PC-3 (cell line): ENCODE measurements around the gene GPC6.

Experiments
- EZH2phosphoT487 ChIP-seq: fragments of 300-600 bp; sonication (generic); IDR thresholded peaks from 2 replicates; pipeline ENCODE4 v1.6.1; 2018; ENCODE audit warnings: mild to moderate bottlenecking, antibody characterized with exemption, low read length, borderline replicate concordance
- TF ChIP-seq, protein P1 (sequence below): fragments of 300-600 bp; sonication (generic); conservative IDR thresholded peaks from 2 replicates; pipeline ENCODE4 v1.5.1; 2017; ENCODE audit warnings: antibody characterized with exemption, low read depth, mild to moderate bottlenecking, low read length

DNA sequence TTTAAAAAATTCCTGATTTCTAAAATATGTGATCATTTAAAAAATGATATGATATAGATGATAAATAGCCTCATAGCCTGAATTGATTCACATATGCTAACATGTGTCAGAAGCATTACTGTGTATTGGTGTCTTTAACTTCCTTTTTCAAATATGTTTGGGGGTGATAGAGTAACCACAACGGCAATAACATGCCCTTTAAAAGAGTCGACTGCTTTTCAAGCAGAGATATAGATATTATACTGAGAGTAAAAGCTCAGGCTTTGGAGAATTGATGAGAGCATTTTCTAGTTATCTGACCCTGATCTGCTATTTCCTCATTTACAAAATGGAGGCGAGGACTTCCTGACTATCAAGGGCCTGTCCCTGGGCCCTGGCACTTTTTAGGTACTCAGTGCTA is 992.3 kb downstream of the GPC6 start:
- TF ChIP-seq EZH2phosphoT487: no peak
- TF ChIP-seq, protein P1, sequence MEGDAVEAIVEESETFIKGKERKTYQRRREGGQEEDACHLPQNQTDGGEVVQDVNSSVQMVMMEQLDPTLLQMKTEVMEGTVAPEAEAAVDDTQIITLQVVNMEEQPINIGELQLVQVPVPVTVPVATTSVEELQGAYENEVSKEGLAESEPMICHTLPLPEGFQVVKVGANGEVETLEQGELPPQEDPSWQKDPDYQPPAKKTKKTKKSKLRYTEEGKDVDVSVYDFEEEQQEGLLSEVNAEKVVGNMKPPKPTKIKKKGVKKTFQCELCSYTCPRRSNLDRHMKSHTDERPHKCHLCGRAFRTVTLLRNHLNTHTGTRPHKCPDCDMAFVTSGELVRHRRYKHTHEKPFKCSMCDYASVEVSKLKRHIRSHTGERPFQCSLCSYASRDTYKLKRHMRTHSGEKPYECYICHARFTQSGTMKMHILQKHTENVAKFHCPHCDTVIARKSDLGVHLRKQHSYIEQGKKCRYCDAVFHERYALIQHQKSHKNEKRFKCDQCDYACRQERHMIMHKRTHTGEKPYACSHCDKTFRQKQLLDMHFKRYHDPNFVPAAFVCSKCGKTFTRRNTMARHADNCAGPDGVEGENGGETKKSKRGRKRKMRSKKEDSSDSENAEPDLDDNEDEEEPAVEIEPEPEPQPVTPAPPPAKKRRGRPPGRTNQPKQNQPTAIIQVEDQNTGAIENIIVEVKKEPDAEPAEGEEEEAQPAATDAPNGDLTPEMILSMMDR: no peak
